A673 (cell line): ENCODE measurements around the gene CCDC9B. TPM values are rescaled to one million over a fixed set of nuclear protein-coding genes. Genes with fewer than 3 reads are reported as not detected.
A peak's percentile ranks its signal among the peaks of the same experiment; 100 is the strongest.

Experiments
- BruUV-seq: library from RNA; stranded (reverse); fragments of 400-500 nt; replicated peaks from 2 replicates; lab custom pipeline; 2021; lab: Mats Ljungman, UMichigan
- CTCF ChIA-PET: fragments of 300-600 bp; sonication (Branson Sonifier 250); formaldehyde crosslinking; loops from one replicate; lab custom pipeline; 2022; ENCODE audit warnings: antibody characterized with exemption; lab: Charles Lee
- POLR2A ChIA-PET: fragments of 300-600 bp; sonication (Branson Sonifier 250); formaldehyde crosslinking; loops from one replicate; lab custom pipeline; 2022; ENCODE audit warnings: antibody characterized with exemption; ENCODE audit not compliant: low non-redundant PET; lab: Charles Lee
- DNase-seq: peaks from one replicate; pipeline ENCODE4 v3.0.0-alpha.2; 2015; ENCODE audit warnings: low spot score
- H3K27ac ChIP-seq: fragments of 200-600 bp; sonication (generic); 2 replicates; pipeline ENCODE4 v1.5.1; 2016; ENCODE audit warnings: mixed run types, low read depth, mild to moderate bottlenecking, mixed read lengths, antibody characterized with exemption, low read length; ENCODE audit not compliant: poor library complexity, severe bottlenecking
- H3K27me3 ChIP-seq: fragments of 200-600 bp; sonication (generic); replicated peaks from 2 replicates; pipeline ENCODE4 v1.6.1; 2017; ENCODE audit warnings: mixed run types, low read depth, mild to moderate bottlenecking, mixed read lengths, antibody characterized with exemption, low read length; ENCODE audit not compliant: insufficient read depth, poor library complexity
- H3K36me3 ChIP-seq: fragments of 200-600 bp; sonication (generic); 2 replicates; pipeline ENCODE4 v1.6.1; 2016; ENCODE audit warnings: mixed run types, mild to moderate bottlenecking, mixed read lengths, antibody characterized with exemption, low read length; ENCODE audit not compliant: insufficient read depth, poor library complexity, severe bottlenecking
- H3K4me1 ChIP-seq: fragments of 200-600 bp; sonication (generic); 2 replicates; pipeline ENCODE4 v1.6.1; 2017; ENCODE audit warnings: mixed run types, mild to moderate bottlenecking, mixed read lengths, antibody characterized with exemption, low read length; ENCODE audit not compliant: insufficient read depth, poor library complexity, severe bottlenecking
- H3K4me3 ChIP-seq: fragments of 200-600 bp; sonication (generic); 2 replicates; pipeline ENCODE4 v1.5.1; 2016; ENCODE audit warnings: low read depth, mixed run types, mild to moderate bottlenecking, mixed read lengths, low read length; ENCODE audit not compliant: poor library complexity, severe bottlenecking
- H3K9me3 ChIP-seq: fragments of 200-600 bp; sonication (generic); 2 replicates; pipeline ENCODE4 v1.6.1; 2016; ENCODE audit warnings: mixed run types, low read depth, mild to moderate bottlenecking, mixed read lengths, antibody characterized with exemption, low read length; ENCODE audit not compliant: poor library complexity, severe bottlenecking
- EZH2 ChIP-seq: fragments of 200-600 bp; sonication (generic); IDR thresholded peaks from 2 replicates; pipeline ENCODE4 v1.6.1; 2017; ENCODE audit warnings: borderline replicate concordance, low read depth, mild to moderate bottlenecking, mixed read lengths, antibody characterized with exemption, low read length; ENCODE audit not compliant: poor library complexity, severe bottlenecking
- intact Hi-C: fragments of 100-400 bp; cut with micrococcal nuclease; formaldehyde crosslinking; loops from one replicate; pipeline ENCODE4 v1.10.0; 2022; ENCODE audit not compliant: unreplicated experiment
- total RNA-seq: library from RNA; stranded (reverse); gene quantifications from 2 replicates; pipeline ENCODE4 v1.2.3, GENCODE V29; 2021
- TF ChIP-seq, protein P1 (sequence below): fragments of 300-800, 200-600 bp; sonication (generic); conservative IDR thresholded peaks from 2 replicates; pipeline ENCODE4 v1.5.1; 2017; ENCODE audit warnings: low read depth, mild to moderate bottlenecking, antibody characterized with exemption, low read length, moderate library complexity, mixed read lengths

Gene CCDC9B
- total RNA-seq, 1 experiment from 2014 or later = 8.6 TPM

- no peak for DNase-seq
- no TSS peak for BruUV-seq
- H3K9me3 ChIP-seq = no peaks in the 10 kb centered on the region
- TF ChIP-seq EZH2 = no peak
- TF ChIP-seq, protein P1, sequence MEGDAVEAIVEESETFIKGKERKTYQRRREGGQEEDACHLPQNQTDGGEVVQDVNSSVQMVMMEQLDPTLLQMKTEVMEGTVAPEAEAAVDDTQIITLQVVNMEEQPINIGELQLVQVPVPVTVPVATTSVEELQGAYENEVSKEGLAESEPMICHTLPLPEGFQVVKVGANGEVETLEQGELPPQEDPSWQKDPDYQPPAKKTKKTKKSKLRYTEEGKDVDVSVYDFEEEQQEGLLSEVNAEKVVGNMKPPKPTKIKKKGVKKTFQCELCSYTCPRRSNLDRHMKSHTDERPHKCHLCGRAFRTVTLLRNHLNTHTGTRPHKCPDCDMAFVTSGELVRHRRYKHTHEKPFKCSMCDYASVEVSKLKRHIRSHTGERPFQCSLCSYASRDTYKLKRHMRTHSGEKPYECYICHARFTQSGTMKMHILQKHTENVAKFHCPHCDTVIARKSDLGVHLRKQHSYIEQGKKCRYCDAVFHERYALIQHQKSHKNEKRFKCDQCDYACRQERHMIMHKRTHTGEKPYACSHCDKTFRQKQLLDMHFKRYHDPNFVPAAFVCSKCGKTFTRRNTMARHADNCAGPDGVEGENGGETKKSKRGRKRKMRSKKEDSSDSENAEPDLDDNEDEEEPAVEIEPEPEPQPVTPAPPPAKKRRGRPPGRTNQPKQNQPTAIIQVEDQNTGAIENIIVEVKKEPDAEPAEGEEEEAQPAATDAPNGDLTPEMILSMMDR = no peak
- intact Hi-C loops = no loop called here
- peaks cover 15% of the 10 kb centered on the region for H3K4me1 ChIP-seq
- H3K4me3 ChIP-seq = no peak overlapping the region
- POLR2A ChIA-PET = no interaction called here
- H3K36me3 ChIP-seq = no peaks in the 10 kb centered on the region
- CTCF ChIA-PET = no interaction called here
- H3K27ac ChIP-seq = no peak overlapping the region
- H3K27me3 ChIP-seq = no peaks in the 10 kb centered on the region
Observed at GRCh38 chr15:40293006-40293405, 47.7 kb downstream of the CCDC9B start.

GRCh38 chr15:40292246-40292645 lies 48.5 kb downstream of the CCDC9B start:
- H3K36me3 ChIP-seq = no peaks in the 10 kb centered on the region
- H3K4me1 ChIP-seq = peaks cover 15% of the 10 kb centered on the region
- TF ChIP-seq EZH2 = no peak
- TF ChIP-seq, protein P1 = no peak
- no peak overlapping the region for H3K27ac ChIP-seq
- no TSS peak for BruUV-seq
- no peak for DNase-seq
- ChIA-PET POLR2A (no interaction called here), CTCF (interaction anchor here (2.7 kb wide), 1 partner anchor 18 kb away, joined by 10 read pairs; no protein-coding TSS in a partner anchor)
- no peak overlapping the region for H3K4me3 ChIP-seq
- no peaks in the 10 kb centered on the region for H3K27me3 ChIP-seq
- intact Hi-C loops = no loop called here
- no peaks in the 10 kb centered on the region for H3K9me3 ChIP-seq

- TF ChIP-seq, protein P1 = no peak
- TF ChIP-seq EZH2 = no peak
- Histone ChIP-seq H3K36me3 (no peaks in the 10 kb centered on the region), H3K4me1 (peaks cover 21% of the 10 kb centered on the region), H3K27me3 (no peaks in the 10 kb centered on the region), H3K9me3 (no peaks in the 10 kb centered on the region), H3K27ac (no peak overlapping the region), H3K4me3 (peak overlapping the region; percentile 41)
- POLR2A ChIA-PET = no interaction called here
- intact Hi-C loops = no loop called here
- no TSS peak for BruUV-seq
- CTCF ChIA-PET = interaction anchor here (0.7 to 2.7 kb wide), 3 partner anchors 12 to 19 kb away, joined by 4 to 10 read pairs (median 9); no protein-coding TSS in a partner anchor
- DNase-seq = peak; percentile 73
Observed at GRCh38 chr15:40290918-40291574, 49.7 kb downstream of the CCDC9B start.
